ENCODE data around the gene C2orf68.

GRCh38 chr2:85659324-85659981 is 47.6 kb upstream of the C2orf68 start:
- TF ChIP-seq CTCF (optimal IDR thresholded peaks at IDR 0.05 in 1 of 3, IDR thresholded peaks at IDR 0.05 in 1 of 3, conservative IDR thresholded peaks at IDR 0.05 in 1 of 3; ENCODE audit: extremely low read depth in 1 of 3, insufficient read depth in 2 of 3, low read length in 3 of 3): no peak
- TF ChIP-seq EZH2 (IDR thresholded peaks at IDR 0.05; ENCODE audit: low read length): no peak

Measured in keratinocyte (primary cell).